Endothelial cell of umbilical vein (primary cell): Measurements from ENCODE around the gene ATP6V1F. TPM values are rescaled to one million over a fixed set of nuclear protein-coding genes. Genes with fewer than 3 reads are reported as not detected.

Experiments used
- BruUV-seq: library from RNA; stranded (reverse); fragments of 400-500 nt; replicated peaks from 2 replicates; lab custom pipeline; 2021; lab: Mats Ljungman, UMichigan
- CTCF ChIA-PET: fragments of 300-600, 350-600 bp; sonication (Branson Sonifier 250); formaldehyde crosslinking; loops from one replicate; lab custom pipeline; 2021; ENCODE audit warnings: antibody characterized with exemption, inconsistent platforms; lab: Charles Lee
- POLR2A ChIA-PET: fragments of 300-600, 350-600 bp; sonication (Branson Sonifier 250); formaldehyde crosslinking; loops from one replicate; lab custom pipeline; 2021; ENCODE audit warnings: antibody characterized with exemption, inconsistent platforms; lab: Charles Lee
- DNase-seq: peaks from one replicate; pipeline ENCODE4 v3.0.0-alpha.2; 2011; ENCODE audit warnings: low read depth, low spot score
- FAIRE-seq: peaks from 2 replicates; lab custom pipeline; 2011; peaks lifted over from hg19 to GRCh38; lab: Jason Lieb, UNC
- H2AFZ ChIP-seq: 2 replicates; pipeline ENCODE4 v1.6.0; 2012; ENCODE audit warnings: low read depth, low read length, control low read depth, inconsistent platforms
- H3K27ac ChIP-seq: 2 replicates; pipeline ENCODE4 v1.5.1; 2011; ENCODE audit warnings: low read depth, mild to moderate bottlenecking, control low read depth, low read length, moderate library complexity; ENCODE audit not compliant: insufficient read depth
- H3K27me3 ChIP-seq, 2 experiments: 2 replicates each; pipeline versions ENCODE4 v1.6.0 to v1.6.1; 2011; ENCODE audit warnings: low read length in 2 of 2, mixed read lengths in 1 of 2; ENCODE audit not compliant: control insufficient read depth in 2 of 2, insufficient read depth in 2 of 2
- H3K36me3 ChIP-seq, 2 experiments: 2 replicates in 1 of 2; 3 replicates in 1 of 2; pipeline ENCODE4 v1.5.1; 2011; ENCODE audit warnings: low read length in 2 of 2, mild to moderate bottlenecking in 1 of 2, moderate library complexity in 1 of 2; ENCODE audit not compliant: control insufficient read depth in 2 of 2, insufficient read depth in 2 of 2; ENCODE audit errors: extremely low read depth in 1 of 2
- H3K4me1 ChIP-seq: 3 replicates; pipeline ENCODE4 v1.5.1; 2011; ENCODE audit warnings: mild to moderate bottlenecking, low read length; ENCODE audit not compliant: control insufficient read depth, insufficient read depth; ENCODE audit errors: extremely low read depth
- H3K4me2 ChIP-seq: 2 replicates; pipeline ENCODE4 v1.6.1; 2011; ENCODE audit warnings: low read length, control low read depth, mixed read lengths; ENCODE audit not compliant: insufficient read depth
- H3K4me3 ChIP-seq, 3 experiments: fragments of 200-600 bp in 1 of 3; sonication (generic), shearing (Covaris generic) in 1 of 3; replicated peaks in 1 of 3; 2 replicates each; pipeline ENCODE4 v1.5.1; 2011 to 2016; ENCODE audit warnings: control low read depth in 3 of 3, low read length in 3 of 3, mild to moderate bottlenecking in 2 of 3, inconsistent platforms in 1 of 3, low read depth in 1 of 3, moderate library complexity in 1 of 3; ENCODE audit not compliant: insufficient read depth in 1 of 3
- H3K79me2 ChIP-seq: 2 replicates; pipeline ENCODE4 v1.6.0; 2012; ENCODE audit warnings: low read length, inconsistent platforms; ENCODE audit not compliant: control insufficient read depth, insufficient read depth
- H3K9ac ChIP-seq: replicated peaks from 2 replicates; pipeline ENCODE3; 2011; ENCODE audit warnings: low read length, control low read depth; ENCODE audit not compliant: insufficient read depth; ENCODE audit errors: extremely low read depth
- H3K9me1 ChIP-seq: replicated peaks from 3 replicates; pipeline ENCODE4 v1.6.0; 2011; ENCODE audit warnings: mild to moderate bottlenecking, low read length; ENCODE audit not compliant: control insufficient read depth, insufficient read depth; ENCODE audit errors: extremely low read depth
- H3K9me3 ChIP-seq: replicated peaks from 2 replicates; pipeline ENCODE4 v1.5.1; 2012; ENCODE audit warnings: low read length, inconsistent platforms; ENCODE audit not compliant: control insufficient read depth, insufficient read depth
- H4K20me1 ChIP-seq: replicated peaks from 2 replicates; pipeline ENCODE3; 2011; ENCODE audit warnings: mild to moderate bottlenecking, low read length; ENCODE audit not compliant: control insufficient read depth, insufficient read depth; ENCODE audit errors: extremely low read depth
- EZH2 ChIP-seq: IDR thresholded peaks from 2 replicates; pipeline ENCODE4 v1.6.1; 2012; ENCODE audit warnings: borderline replicate concordance, low read depth, mild to moderate bottlenecking, moderate library complexity, low read length, inconsistent platforms; ENCODE audit not compliant: severe bottlenecking
- FOS ChIP-seq: IDR thresholded peaks from 2 replicates; pipeline ENCODE4 v1.6.1; 2011; ENCODE audit warnings: mild to moderate bottlenecking, low read length, moderate library complexity, borderline replicate concordance; ENCODE audit not compliant: insufficient read depth
- GATA2 ChIP-seq: IDR thresholded peaks from 2 replicates; pipeline ENCODE4 v1.7.0; 2011; ENCODE audit warnings: low read depth, mild to moderate bottlenecking, moderate library complexity, mixed read lengths, low read length; ENCODE audit not compliant: insufficient read length, insufficient read depth
- JUN ChIP-seq: IDR thresholded peaks from 2 replicates; pipeline ENCODE4 v1.6.1; 2011; ENCODE audit warnings: borderline replicate concordance, low read depth; ENCODE audit not compliant: insufficient read length, insufficient read depth
- MYC ChIP-seq: IDR thresholded peaks from one replicate; pipeline ENCODE4 v1.6.1; 2011; ENCODE audit warnings: mild to moderate bottlenecking, low read depth, low read length
- POLR2A ChIP-seq: IDR thresholded peaks from 2 replicates; pipeline ENCODE4 v1.6.1; 2012; ENCODE audit warnings: low read depth, mild to moderate bottlenecking, control low read depth, low read length
- POLR2AphosphoS5 ChIP-seq: IDR thresholded peaks from 2 replicates; pipeline ENCODE4 v1.6.1; 2012; ENCODE audit warnings: low read depth, mild to moderate bottlenecking, control low read depth, low read length, moderate library complexity; ENCODE audit not compliant: insufficient read depth
- dilution Hi-C: fragments of 300-500 bp; cut with MboI; formaldehyde crosslinking; loops from one replicate; pipeline ENCODE4 v1.15.0; 2019; ENCODE audit warnings: low sequenced_read_pairs; ENCODE audit not compliant: extremely low pct_ligation_motif_present
- intact Hi-C: fragments of 100-400 bp; cut with micrococcal nuclease; formaldehyde crosslinking; loops from one replicate; pipeline ENCODE4 v1.10.0; 2022
- polyA plus RNA-seq, 4 experiments: library from polyadenylated mRNA; depleted of rRNA in 3 of 4; stranded (reverse) in 3 of 4; unstranded in 1 of 4; fragments of >200 nt; gene quantifications; 2 replicates each; pipeline versions ENCODE4 v1.2.1 to v1.2.3, GENCODE V29; 2011 to 2012; ENCODE audit warnings: missing spikeins in 1 of 4
- total RNA-seq: library from RNA; stranded (reverse); gene quantifications from 2 replicates; pipeline ENCODE4 v1.2.3, GENCODE V29; 2021
- TF ChIP-seq, protein P1 (sequence below): IDR thresholded peaks from 2 replicates; pipeline ENCODE4 v1.6.1; 2011; ENCODE audit not compliant: insufficient read depth, insufficient read length
- TF ChIP-seq, protein P2 (sequence below), 2 donors: IDR thresholded peaks; 1 replicate in 1 of 2; 2 replicates in 1 of 2; pipeline ENCODE4 v1.5.1; 2011; ENCODE audit warnings: low read length in 2 of 2, mild to moderate bottlenecking in 2 of 2, moderate library complexity in 2 of 2, control low read depth in 1 of 2, inconsistent platforms in 1 of 2, low read depth in 1 of 2; ENCODE audit not compliant: insufficient read depth in 1 of 2; ENCODE audit errors: extremely low read depth in 1 of 2

The ATP6V1F gene
- total and polyA plus RNA-seq, 2 donors (not counting 3 experiments of a cell fraction or from before 2014, with no cell fraction given) = 156 to 360 TPM

DNA sequence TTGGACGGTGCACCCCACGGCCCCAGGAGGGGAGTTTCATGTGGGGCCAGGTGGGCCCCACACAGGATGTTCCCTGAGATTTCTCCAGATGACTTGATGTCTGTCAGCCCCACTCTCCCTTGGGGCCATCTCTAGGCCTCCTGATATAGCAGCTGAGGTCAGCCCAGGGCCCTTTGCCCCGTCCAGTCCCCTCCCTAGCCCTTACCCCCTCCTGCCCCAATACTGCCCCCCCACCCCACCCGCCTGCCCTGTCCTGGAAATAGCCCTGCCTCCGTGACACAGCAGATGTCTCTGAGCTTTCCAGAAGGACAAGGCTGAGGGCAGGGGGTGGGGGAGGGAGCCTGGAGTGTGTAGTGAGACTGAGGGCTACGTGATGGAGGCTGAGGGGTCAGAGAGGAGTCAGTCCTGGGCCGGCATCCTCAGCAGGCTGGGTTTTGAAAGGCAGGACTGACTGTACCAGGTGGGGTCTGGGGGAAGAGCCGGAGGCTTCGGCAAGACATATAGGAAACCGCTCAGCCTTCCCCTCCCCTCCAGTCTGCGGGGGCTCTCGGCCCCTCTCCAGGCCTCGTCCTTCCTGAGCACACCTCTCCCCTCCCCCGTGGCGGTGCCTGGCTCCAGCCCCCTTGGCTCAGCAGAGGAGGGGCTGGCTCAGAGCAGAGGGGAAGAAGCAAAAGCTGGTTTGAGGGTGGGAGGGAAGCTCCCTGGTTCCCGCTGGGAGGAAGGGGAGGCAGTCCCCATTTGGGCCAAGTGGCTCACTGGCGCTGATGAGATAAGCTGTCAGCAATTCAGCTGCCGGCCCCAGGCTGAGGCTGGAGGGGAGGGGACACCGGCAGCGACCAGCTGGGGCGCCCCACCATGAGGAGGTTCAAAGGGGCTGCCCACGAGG lies 30.4 kb upstream of the ATP6V1F start:
- Histone ChIP-seq H3K36me3 (peaks cover 2 to 19% of the 10 kb centered on the region in 2 experiments), H3K9me3 (no peaks in the 10 kb centered on the region), H3K9me1 (no peaks in the 10 kb centered on the region), H3K9ac (peak overlapping the region; percentile 67), H2AFZ (peak overlapping the region; percentile 66), H3K79me2 (peaks cover 29% of the 10 kb centered on the region), H3K4me2 (peak overlapping the region; percentile 79), H3K27me3 (no peaks in the 10 kb centered on the region), H3K4me1 (peaks cover 42% of the 10 kb centered on the region), H3K27ac (peak overlapping the region; percentile 85), H3K4me3 (peak overlapping the region; percentile 54 to 73 (median 63)), H4K20me1 (no peaks in the 10 kb centered on the region)
- peak; percentile 29 for DNase-seq
- ChIA-PET POLR2A (interaction anchor here (1.3 kb wide), 1 partner anchor 93 kb away, joined by 7 read pairs; the partner anchor contains the start of gene CALU), CTCF (interaction anchor here (1.2 to 4.3 kb wide), 7 partner anchors 10 to 405 kb away, joined by 3 to 48 read pairs (median 4); partner anchors contain the start of gene ATP6V1F)
- dilution Hi-C loops = no loop called here
- no TSS peak for BruUV-seq
- TF ChIP-seq POLR2A = no peak
- TF ChIP-seq EZH2 = no peak
- TF ChIP-seq GATA2 = no peak
- TF ChIP-seq, protein P1, sequence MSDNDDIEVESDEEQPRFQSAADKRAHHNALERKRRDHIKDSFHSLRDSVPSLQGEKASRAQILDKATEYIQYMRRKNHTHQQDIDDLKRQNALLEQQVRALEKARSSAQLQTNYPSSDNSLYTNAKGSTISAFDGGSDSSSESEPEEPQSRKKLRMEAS = no peak
- TF ChIP-seq, protein P2, sequence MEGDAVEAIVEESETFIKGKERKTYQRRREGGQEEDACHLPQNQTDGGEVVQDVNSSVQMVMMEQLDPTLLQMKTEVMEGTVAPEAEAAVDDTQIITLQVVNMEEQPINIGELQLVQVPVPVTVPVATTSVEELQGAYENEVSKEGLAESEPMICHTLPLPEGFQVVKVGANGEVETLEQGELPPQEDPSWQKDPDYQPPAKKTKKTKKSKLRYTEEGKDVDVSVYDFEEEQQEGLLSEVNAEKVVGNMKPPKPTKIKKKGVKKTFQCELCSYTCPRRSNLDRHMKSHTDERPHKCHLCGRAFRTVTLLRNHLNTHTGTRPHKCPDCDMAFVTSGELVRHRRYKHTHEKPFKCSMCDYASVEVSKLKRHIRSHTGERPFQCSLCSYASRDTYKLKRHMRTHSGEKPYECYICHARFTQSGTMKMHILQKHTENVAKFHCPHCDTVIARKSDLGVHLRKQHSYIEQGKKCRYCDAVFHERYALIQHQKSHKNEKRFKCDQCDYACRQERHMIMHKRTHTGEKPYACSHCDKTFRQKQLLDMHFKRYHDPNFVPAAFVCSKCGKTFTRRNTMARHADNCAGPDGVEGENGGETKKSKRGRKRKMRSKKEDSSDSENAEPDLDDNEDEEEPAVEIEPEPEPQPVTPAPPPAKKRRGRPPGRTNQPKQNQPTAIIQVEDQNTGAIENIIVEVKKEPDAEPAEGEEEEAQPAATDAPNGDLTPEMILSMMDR (IDR thresholded peaks at IDR 0.05; ENCODE audit: extremely low read depth in 1 of 2, insufficient read depth in 1 of 2, low read depth in 1 of 2, low read length in 2 of 2) = no peak
- TF ChIP-seq POLR2AphosphoS5 = no peak
- TF ChIP-seq MYC = no peak
- TF ChIP-seq FOS = no peak
- no peak for TF ChIP-seq JUN
- FAIRE-seq = peak; percentile 74
- intact Hi-C loops = loop anchor here (2.0 kb wide), 1 partner anchor 41 kb away; the partner anchor contains the start of gene CCDC136
